Osteocyte (in vitro differentiated cells): ENCODE measurements around the gene GPR137C. TPM values are rescaled to one million over a fixed set of nuclear protein-coding genes. Genes with fewer than 3 reads are reported as not detected.
A peak's percentile ranks its signal among the peaks of the same experiment; 100 is the strongest.

Experiments
- DNase-seq: peaks from one replicate; pipeline ENCODE4 v3.0.0; 2021; ENCODE audit warnings: mixed read lengths; ENCODE audit not compliant: unreplicated experiment; ENCODE audit errors: extremely low spot score
- H3K27ac Mint-ChIP-seq: one replicate; pipeline ENCODE4 v1.8.0; 2021; ENCODE audit warnings: mild to moderate bottlenecking, mixed read lengths; ENCODE audit not compliant: unreplicated experiment
- H3K27me3 Mint-ChIP-seq: one replicate; pipeline ENCODE4 v1.8.0; 2021; ENCODE audit warnings: mixed read lengths; ENCODE audit not compliant: unreplicated experiment
- H3K36me3 Mint-ChIP-seq: one replicate; pipeline ENCODE4 v1.8.0; 2021; ENCODE audit warnings: mixed read lengths; ENCODE audit not compliant: unreplicated experiment
- H3K4me1 Mint-ChIP-seq: one replicate; pipeline ENCODE4 v1.8.0; 2021; ENCODE audit warnings: mixed read lengths; ENCODE audit not compliant: unreplicated experiment
- H3K4me3 Mint-ChIP-seq: one replicate; pipeline ENCODE4 v1.8.0; 2021; ENCODE audit warnings: mild to moderate bottlenecking, moderate library complexity, mixed read lengths; ENCODE audit not compliant: unreplicated experiment
- H3K9me3 Mint-ChIP-seq: one replicate; pipeline ENCODE4 v1.8.0; 2021; ENCODE audit warnings: mixed read lengths; ENCODE audit not compliant: unreplicated experiment
- CTCF ChIP-seq: fragments of 200-600 bp; sonication (generic); IDR thresholded peaks from 2 replicates; pipeline ENCODE4 v1.5.0; 2021; ENCODE audit warnings: antibody characterized with exemption, mild to moderate bottlenecking, moderate library complexity
- total RNA-seq: library from RNA; stranded (reverse); gene quantifications from 2 replicates; pipeline ENCODE4 v1.2.1, GENCODE V29; 2021

GPR137C gene
- total RNA-seq, 1 donor from 2014 or later: 2.2 TPM

DNA sequence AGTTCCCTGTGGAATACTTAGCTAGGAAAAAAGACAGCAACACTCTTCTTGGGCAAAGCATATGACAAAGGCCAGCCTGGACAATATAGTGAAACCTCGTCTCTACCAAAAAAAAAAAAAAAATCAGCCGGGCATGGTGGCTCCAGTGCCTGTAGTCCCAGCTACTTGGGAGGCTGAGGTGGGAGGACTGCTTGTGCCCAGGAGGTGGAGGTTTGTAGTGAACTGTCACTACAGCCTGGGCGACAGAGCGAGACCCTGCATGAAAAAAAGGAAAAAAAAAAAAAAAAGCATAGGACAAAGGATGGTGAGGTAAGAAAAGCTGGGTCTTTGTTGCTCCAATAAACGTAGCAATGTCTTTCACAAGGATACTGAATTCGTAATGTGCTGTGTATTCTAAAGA is 1.4 kb upstream of the GPR137C start:
- peak overlapping the region; percentile 75 for H3K27ac Mint-ChIP-seq
- peaks cover 31% of the 10 kb centered on the region for H3K4me1 Mint-ChIP-seq
- no peak for DNase-seq
- H3K4me3 Mint-ChIP-seq: peak overlapping the region; percentile 82
- H3K27me3 Mint-ChIP-seq: peaks cover 3% of the 10 kb centered on the region
- H3K36me3 Mint-ChIP-seq: no peaks in the 10 kb centered on the region
- H3K9me3 Mint-ChIP-seq: no peaks in the 10 kb centered on the region
- no peak for TF ChIP-seq CTCF

DNA sequence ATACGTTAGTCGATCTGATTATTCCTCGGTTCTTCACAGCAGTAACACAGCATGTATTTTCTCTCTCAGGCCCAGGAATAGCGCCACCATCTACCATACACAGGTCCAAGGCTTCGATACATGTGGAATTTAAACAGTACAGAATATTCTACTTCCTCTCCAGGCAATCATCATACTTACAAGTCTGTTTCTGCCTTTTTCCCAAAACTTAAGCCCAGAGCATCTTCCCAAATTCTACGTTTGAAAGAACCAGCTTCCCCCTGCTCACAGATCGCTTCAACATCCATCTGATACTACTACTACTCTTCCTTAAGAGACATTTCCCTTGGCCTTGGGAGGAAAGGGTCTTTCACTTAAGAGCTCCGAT is 957 bp upstream of the GPR137C start:
- H3K9me3 Mint-ChIP-seq: no peaks in the 10 kb centered on the region
- no peak for DNase-seq
- H3K27me3 Mint-ChIP-seq: peaks cover 3% of the 10 kb centered on the region
- H3K27ac Mint-ChIP-seq: peak overlapping the region; percentile 75
- H3K36me3 Mint-ChIP-seq: no peaks in the 10 kb centered on the region
- peak overlapping the region; percentile 82 for H3K4me3 Mint-ChIP-seq
- peaks cover 26% of the 10 kb centered on the region for H3K4me1 Mint-ChIP-seq
- peak; percentile 40 for TF ChIP-seq CTCF

DNA sequence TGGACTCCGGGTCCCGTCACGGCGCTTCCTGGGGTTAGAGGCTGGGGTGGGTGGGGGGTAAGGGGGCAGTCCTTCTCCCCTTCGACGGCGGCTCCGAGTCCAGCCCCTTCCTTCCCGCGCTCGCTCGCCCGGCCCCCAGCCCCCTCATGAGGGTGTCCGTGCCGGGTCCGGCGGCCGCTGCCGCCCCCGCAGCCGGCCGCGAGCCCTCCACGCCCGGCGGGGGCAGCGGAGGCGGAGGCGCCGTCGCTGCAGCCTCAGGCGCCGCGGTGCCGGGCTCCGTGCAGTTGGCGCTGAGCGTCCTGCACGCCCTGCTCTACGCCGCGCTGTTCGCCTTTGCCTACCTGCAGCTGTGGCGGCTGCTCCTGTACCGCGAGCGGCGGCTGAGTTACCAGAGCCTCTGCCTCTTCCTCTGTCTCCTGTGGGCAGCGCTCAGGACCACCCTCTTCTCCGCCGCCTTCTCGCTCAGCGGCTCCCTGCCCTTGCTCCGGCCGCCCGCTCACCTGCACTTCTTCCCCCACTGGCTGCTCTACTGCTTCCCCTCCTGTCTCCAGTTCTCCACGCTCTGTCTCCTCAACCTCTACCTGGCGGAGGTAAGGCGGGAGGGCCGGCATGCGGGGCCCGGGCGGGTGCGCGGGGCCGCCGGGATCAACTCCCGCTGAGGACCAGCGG is 500 bp downstream of the GPR137C start:
- TF ChIP-seq CTCF: no peak
- Mint-ChIP-seq H3K4me3 (peak overlapping the region; percentile 91), H3K36me3 (peaks cover 2% of the 10 kb centered on the region), H3K9me3 (peaks cover 3% of the 10 kb centered on the region), H3K27ac (peak overlapping the region; percentile 80), H3K27me3 (peaks cover 3% of the 10 kb centered on the region), H3K4me1 (peaks cover 14% of the 10 kb centered on the region)
- peak; percentile 82 for DNase-seq

DNA sequence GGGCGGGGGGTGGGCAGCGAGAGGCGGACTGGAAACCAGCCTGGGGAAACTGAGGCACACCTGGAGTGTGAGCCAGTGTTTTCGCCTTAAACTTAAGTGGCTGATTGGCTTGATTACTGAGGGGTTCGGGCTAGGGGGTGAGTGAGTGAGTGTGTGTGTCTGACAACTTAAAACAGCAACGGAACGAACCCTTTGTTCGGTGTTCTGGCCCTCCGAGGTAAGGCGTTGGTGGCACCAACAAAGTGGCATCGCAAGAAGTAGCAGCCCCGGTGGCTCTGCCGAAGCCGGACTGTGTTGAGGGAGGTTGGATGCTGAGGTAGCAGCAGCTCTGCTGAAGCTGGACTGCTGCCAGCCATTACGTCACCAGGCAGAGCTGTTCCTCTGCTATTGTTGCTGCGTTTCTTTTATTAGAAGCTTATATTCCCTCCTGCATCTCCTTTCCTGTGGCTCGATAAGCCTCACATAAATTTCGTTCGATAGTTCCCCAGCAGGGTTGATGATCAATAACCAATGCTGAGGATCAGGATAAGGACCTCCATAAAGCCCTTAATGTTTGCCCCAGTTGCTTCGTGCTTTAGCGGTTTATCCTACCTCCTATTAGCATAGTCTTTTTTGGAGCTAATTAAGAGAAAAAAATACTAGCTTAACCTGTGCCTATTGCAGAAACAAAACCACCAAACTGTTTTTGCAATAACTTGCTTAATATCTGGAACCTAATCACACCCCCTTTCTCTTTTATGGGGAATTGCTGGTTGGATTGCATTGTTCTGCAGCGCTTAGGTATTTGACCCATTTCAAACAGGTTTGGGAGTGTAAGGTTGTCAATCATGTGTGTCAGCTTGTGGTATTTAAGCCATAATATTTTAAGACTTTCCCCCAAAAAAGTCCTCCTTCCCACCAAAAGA is 1.3 kb downstream of the GPR137C start:
- Mint-ChIP-seq H3K27me3 (peaks cover 3% of the 10 kb centered on the region), H3K27ac (peak overlapping the region; percentile 87)

More for the DNA sequence above, 1.3 kb downstream of the GPR137C start:
- peaks cover 14% of the 10 kb centered on the region for H3K4me1 Mint-ChIP-seq
- no peak for TF ChIP-seq CTCF
- H3K36me3 Mint-ChIP-seq: peaks cover 5% of the 10 kb centered on the region
- peak; percentile 91 for DNase-seq
- H3K9me3 Mint-ChIP-seq: peaks cover 10% of the 10 kb centered on the region
- peak overlapping the region; percentile 91 for H3K4me3 Mint-ChIP-seq
